ACHN (cell line): ENCODE measurements around the gene DCST2.
"Not testable (repeated sequence)": the region's sequence is repeated elsewhere in the genome, so short reads cannot be mapped to it uniquely, and the experiment has no call there.

Experiments
- DNase-seq: peaks from one replicate; pipeline ENCODE4 v3.0.0-alpha.2; 2015
- in situ Hi-C: cut with HindIII; loops from 2 replicates; pipeline ENCODE4 v1.10.0; 2017; ENCODE audit warnings: low sequenced_read_pairs, low pct_ligation_motif_present, low pct_unique_long_range_greater_than_20kb

Gene DCST2

DNA sequence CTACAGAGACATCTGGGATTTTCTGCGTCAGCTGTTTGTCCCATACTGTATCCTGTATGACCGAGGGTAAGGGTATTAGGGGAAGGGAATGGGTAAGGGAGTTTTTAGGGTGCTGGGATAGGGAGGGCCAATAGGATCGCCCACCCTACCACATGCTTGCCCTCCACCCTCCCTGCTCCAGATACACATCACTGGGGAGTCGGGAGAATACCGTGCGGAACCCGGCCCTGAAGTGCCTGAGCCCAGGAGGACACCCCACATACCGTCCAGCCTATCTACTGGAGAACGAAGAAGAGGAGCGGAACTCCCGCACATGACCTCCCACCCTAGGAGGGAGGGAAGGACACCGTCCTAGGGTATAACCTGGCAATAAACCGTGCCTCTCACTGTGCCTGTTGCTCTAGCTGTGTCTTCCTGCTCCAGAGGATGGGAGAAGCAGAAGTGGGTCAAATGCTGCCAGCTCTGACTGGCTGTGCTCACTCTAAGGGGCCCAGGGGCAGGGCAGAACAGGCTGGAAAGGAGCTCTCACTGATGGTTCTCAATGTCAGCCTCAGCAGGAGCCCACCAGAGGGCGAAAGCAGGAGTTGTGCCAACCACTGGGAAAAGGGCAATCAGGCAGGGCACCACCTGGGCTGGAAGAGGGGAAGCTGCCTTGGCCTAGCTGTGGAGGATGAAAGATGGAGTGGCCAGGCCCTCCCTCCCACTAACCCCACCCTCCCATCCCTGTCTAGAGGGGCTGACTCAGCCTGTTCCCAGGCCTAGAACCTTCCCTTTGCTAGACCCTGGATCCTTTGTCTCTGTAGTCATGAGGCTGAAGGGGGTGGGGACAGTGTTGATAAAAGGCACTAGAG, 40.6 kb downstream of the DCST2 start:
- in situ Hi-C loops, result no loop called here
- DNase-seq, result peak; percentile 57

DNA sequence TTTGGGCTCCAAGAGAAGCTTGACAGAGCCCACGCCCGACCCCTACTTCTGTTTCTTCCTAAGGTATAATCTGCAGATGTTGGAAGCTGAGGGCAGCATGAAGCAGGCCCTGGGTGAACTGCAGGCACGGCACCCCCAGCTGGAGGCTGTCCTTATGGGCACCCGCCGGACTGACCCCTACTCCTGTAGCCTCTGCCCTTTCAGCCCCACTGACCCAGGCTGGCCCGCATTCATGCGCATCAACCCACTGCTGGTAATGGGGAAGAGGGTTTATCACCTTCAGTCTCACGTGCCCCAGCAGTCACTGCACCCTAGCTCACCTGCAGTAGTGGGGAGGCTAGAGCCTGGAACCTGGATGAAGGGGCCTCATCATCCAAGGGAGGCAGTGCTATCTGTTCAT, 43.3 kb downstream of the DCST2 start:
- in situ Hi-C loops, result no loop called here
- no peak for DNase-seq

DNA sequence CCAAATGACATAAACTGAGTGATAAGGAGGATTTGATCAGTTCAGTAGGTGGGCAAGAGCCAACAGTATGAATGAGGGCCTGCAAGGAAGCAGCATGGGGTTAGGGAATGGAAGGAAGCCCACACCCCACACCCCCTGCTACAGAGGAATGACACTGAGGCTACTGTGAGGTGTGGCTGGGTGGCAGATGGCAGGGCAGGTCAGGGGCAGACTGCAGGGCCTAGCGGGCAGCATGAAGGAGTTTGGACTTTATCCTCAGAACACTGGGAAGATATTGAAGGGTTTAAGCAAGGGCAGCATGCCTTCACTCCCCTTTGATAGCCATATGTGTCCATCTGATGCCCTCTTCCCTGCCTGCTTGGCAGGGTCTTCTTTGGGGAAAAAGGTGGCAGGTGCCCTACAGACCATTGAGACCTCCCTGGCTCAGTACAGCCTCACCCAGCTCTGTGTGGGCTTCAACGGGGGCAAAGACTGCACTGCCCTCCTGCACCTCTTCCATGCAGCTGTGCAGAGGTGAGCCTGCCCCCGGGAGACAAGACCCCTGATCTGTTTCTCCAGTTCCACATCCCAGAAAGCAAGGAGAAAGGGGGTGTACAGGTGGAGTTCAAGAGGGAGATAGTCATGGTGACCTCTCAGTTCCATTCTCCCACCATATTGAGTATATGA, 44.3 kb downstream of the DCST2 start:
- DNase-seq, result no peak
- in situ Hi-C loops, result no loop called here

DNA sequence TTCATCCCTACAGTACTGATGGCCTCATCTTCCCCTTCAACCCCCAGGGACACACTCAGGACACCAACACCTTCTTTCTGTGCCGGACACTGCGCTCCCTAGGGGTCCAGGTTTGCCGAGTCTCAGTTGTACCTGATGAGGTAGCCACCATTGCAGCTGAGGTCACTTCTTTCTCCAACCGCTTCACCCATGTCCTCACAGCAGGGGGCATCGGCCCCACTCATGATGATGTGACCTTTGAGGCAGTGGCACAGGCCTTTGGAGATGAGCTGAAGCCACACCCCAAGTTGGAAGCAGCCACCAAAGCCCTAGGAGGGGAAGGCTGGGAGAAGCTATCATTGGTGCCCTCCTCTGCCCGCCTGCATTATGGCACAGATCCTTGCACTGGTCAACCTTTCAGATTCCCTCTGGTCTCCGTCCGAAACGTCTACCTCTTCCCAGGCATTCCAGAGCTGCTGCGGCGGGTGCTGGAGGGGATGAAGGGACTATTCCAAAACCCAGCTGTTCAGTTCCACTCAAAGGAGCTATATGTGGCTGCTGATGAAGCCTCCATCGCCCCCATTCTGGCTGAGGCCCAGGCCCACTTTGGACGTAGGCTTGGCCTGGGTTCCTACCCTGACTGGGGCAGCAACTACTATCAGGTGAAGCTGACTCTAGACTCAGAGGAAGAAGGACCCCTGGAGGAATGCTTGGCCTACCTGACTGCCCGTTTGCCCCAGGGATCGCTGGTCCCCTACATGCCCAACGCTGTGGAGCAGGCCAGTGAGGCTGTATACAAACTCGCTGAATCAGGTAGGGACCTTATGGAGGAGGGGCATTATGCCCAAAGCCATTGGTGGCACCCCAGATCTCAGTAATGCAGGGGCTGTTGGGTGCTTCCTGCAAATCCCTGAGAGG, 45.3 kb downstream of the DCST2 start:
- DNase-seq, result no peak
- in situ Hi-C loops, result no loop called here

DNA sequence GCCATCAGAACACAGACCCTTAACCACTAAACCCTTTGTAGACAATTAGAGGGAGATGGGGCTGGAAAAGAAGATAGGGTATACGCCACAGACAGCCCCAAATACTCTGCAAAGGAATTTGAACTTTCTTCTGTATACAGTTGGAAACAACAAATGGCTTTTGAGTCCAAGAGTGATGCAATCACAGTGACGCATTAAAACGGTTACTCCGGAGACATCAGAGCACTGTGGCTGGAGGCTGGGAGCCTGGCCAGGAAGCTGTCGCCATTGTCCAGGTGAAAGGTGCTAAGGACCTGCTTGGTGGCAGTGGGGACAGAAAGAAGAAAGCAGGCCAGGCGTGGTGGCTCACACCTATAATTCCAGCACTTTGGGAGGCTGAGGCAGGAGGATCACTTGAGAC, 46.3 kb downstream of the DCST2 start:
- DNase-seq, result no peak
- in situ Hi-C loops, result no loop called here

DNA sequence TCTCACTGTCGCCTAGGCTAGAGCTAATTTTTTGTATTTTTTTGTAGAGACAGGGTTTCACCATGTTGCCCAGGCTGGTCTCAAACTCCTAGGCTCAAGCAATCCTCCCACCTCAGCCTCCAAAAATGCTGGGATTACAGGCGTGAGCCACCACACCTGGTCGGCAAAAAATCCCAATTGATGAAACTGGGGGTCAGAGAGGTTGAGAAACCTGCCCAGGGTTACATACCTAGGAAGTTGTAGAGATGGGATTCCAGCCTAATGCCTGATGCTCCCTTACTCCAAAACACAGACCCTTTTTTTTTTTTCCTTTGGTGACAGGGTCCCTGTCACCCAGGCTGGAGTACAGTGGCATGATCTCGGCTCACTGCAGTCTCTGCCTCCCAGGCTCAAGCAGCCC, 46.8 kb downstream of the DCST2 start:
- DNase-seq, in situ Hi-C loops: not testable (repeated sequence)

DNA sequence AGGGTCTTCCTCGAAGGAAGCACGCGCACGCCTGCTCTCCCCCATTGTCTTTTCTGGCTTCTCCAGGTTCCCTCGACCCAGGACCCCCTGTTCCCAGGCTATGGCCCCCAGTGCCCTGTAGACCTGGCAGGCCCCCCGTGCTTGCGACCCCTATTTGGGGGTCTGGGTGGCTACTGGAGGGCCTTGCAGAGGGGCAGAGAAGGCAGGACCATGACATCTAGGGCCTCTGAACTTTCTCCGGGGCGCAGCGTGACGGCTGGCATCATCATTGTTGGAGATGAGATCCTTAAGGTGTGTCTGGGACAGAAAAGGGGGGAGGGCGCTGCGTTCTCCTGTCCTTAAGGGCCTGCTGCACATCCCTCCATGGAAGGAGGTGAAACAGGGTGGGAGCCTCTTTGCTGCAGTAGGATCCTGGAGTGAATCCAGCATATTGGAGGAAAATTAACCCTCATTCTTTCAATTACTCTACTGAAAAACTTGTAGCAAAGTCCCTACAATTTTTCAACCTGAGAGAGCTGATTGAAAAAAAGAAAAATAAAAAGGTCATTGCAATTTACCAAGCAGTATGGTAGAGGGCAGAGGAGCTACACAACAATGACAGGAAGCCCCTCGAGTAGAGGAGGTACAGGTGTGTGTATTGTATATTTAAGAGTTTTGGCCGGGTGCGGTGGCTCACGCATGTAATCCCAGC, 49.7 kb downstream of the DCST2 start:
- DNase-seq, result no peak
- in situ Hi-C loops, result no loop called here

DNA sequence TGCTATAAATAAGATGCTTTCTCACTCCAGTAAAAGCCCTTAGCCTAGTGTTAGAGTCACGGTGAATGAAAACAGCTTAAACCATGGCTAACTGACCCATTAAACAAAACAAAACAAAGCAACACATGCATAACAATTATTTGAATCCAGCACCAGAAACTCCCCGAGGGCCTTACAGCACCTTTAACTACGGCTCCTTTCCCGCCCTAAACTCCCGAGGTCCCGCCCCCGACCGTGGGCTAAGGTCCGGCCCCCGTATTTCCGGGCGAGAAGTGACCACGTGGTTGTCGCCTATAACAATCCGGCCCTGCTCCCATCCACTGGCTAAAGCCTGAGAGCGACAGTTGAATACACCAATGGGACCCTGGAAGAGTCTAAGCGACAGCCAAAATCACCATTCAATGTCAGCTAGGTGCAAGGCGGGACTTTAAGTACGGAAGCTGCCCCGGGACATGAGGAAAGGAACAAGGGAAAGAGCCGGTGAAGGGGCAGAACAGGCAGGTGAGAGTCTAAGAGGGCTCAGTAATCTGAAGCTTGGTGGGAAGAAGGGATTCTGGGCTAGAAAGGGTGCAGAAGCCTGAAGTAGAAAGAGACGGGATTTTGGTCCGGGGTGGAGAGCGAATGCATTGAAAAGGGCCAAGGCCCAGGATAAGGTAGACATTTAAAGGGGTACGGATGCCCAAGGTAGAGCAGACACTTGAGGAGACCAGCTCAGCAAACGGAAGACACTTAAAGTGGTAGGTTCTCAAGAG, 50.5 kb downstream of the DCST2 start, which contains the start of gene FLAD1:
TSS of gene FLAD1 (plus strand) at position 448 of the 752 bp plus-strand sequence. CDS start 351 bp downstream, outside the sequence.
- DNase-seq, result peak; percentile 100
- in situ Hi-C loops, result no loop called here

DNA sequence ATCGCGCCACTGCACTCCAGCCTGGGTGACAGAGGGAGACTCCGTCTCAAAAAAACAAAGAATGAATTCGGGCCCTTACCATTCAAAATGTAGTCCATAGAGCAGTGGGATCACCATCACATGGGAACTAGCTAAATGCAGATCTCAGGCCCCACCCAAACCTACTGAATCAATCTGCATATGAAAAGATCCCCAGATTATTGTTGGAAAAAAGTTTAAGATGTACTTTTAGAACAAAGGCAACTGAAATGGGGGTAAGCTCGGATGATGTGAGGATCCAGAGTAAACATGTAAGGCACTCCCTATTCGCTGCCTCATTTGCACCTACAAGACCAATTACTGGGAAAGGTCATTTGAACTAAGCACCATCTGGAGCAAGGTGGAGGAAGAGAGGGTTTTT, 51.2 kb downstream of the DCST2 start:
- DNase-seq, result no peak
- in situ Hi-C loops, result no loop called here

DNA sequence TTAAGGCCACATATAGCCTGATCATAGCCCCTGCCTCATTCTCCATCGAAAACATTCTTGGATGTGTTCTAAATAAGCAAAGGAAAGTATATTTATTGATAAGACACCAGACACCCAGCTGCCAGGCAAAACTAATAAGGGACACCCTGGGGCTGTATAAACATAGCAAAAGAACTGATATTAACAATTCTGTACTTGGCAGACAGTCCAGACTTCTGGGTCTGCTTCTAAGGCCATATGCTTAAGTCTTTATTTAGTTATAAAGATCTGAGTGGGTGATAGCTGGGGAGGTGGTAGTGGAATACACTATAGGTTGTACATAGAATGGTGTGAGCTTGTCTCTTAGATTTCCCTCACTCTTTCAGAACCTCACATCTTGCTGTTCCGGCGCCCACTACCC, 55.2 kb downstream of the DCST2 start:
- no peak for DNase-seq
- in situ Hi-C loops, result no loop called here

DNA sequence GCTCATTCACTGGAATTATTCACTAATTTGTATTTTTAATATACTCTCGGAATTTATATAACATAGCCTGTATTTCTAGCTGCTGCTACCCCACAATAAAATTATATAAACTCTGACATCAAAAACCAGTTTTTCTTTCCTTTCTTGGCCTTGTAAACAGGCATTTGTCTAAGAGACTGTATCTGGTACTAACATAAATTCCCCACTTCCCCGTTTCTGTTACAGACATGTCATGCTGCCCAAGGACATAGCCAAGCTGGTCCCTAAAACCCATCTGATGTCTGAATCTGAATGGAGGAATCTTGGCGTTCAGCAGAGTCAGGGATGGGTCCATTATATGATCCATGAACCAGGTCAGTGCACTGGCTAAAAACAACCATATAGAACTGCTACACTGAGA, 55.8 kb downstream of the DCST2 start:
- DNase-seq, in situ Hi-C loops: not testable (repeated sequence)

DNA sequence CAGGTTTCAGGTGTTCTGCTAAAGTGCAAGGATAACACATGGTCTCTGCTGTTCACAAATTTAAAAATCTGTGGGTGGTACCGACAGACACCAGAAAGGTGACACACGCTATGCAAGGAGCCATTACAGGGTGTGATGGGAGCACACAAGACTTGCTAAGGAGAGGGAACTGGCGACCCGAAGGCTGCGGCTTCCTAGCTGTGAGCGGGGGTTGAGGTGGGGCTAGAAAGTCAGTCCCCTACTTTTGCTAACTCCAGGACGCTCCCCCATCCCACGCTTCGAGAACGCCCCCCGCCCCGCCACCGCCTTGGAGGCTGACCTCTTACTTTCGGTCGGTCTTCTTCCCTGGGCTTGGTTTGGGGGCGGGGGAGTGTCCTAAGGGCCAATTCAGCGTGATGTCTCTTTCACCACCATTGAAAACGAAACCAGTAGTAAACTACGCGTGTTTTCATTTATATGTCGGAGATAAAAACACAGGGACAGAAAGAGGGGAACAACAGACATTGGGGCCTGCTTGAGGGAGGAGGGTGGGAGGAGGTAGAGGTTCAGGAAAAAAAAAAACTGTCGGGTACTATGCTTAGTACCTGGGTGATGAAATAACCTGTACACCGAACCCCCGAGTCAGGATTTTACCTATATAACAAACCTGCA, 58.0 kb downstream of the DCST2 start:
- DNase-seq, result peak; percentile 75
- in situ Hi-C loops, result no loop called here

DNA sequence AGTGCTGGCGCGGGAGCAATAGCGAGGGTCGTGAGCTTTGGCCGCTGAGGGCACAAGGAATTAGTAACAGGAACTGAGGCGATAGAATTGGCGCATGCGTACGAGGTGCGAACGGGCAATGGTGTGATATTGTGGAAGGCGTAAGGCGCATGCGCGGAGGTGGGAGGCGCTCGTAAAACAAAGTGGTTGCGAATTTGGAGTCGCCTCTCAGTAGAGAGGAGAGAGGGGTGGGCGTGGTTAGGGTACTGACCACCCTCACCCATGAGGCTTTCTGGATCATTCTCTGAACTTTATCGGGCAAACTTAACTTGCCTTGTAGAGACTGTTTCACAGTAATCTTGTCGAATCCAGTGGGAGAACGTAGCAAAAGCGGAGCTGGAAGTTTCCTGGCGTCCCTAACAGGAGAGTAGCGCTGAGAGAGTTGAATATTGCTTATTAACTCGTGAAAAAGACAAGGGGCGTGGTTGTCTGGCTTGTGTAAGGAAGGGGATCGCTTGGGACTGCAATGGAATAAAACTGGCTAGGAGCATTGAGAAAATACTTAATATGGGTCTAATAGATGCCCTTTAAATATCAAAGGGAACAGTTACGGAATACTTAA, 58.7 kb downstream of the DCST2 start:
- in situ Hi-C loops, result no loop called here
- peak; percentile 97 for DNase-seq

DNA sequence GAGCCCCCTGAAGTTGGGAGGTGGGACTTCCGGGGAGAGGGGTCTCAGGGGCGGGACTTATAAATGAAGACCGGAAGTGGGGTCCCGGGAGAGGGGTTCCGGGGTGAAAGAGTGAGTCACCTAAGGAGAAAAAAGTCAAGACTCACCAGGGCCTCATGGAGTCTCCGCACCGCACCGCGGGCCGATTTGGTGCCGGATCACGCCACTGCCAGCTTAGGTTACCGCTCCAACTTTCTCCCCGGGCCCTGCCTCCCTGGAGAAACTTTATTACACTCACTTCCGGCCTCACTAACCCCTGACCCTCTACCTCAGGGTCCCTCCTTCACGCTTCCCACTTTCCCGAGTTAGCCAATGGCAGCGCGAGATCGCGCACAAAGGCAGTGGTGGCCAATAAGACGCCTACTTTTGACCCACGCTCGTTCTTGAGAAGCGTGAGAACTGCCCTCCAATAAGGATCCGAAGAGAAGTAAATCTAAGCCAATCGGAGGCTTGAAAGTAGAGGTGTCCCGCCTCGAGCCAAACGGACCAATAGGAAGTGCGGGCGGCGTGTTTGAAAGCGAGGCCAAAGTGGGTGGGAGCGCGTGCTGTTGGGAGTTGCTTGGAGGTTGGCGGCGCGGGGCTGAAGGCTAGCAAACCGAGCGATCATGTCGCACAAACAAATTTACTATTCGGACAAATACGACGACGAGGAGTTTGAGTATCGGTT, 59.3 kb downstream of the DCST2 start, which contains the start of gene CKS1B:
TSS of gene CKS1B (plus strand) at position 580 of the 706 bp plus-strand sequence. CDS start at position 645, 65 bp downstream.
- in situ Hi-C loops, result no loop called here
- DNase-seq, result peak; percentile 100

DNA sequence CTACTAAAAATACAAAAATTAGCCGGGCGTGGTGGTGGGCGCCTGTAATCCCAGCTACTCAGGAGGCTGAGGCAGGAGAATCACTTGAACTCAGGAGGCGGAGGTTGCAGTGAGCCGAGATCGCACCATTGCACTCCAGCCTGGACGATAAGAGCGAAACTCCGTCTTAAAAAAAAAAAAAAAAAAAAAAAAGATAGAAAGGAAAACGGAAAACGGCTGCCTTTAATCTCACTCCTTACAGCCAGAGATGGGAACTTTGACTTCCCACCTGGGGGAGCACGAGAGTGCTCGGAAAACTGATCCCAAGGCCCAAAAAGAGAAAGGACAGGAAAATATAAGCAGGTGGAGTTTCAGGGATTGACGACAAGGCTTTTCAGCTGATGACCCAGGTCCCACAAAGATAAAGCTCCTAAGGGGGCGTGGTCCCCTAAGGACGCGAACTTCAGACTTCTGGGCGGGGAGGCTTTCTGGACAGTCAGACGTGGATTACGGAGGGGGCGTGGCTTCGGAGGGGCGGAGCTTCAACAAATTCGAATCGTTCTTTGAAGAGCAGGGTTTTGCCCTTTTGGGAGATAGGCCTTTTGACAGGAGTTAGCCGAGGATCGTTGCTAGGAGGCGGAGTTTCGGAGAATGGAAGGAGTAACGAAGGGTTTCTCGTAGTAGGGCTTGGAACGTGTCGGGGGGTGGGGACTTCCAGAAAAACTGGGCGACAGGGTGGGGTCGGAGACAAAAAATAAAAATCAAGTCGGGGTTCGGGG, 60.1 kb downstream of the DCST2 start:
- DNase-seq, result peak; percentile 99
- in situ Hi-C loops, result no loop called here
